ENCODE data around the gene CTBP1.
A peak's percentile ranks its signal among the peaks of the same experiment; 100 is the strongest.

CTBP1 gene

GRCh38 chr4:1194010-1194900 lies 54.7 kb downstream of the CTBP1 start:
- no peak overlapping the region for H3K27ac ChIP-seq (ENCODE audit: low read depth, low read length)
- no peak overlapping the region for H3K4me2 ChIP-seq (ENCODE audit: low read length)
- H3K79me1 ChIP-seq (ENCODE audit: low read length) = no peaks in the 10 kb centered on the region
- no peak overlapping the region for H3K9ac ChIP-seq (ENCODE audit: low read length)
- no peaks in the 10 kb centered on the region for H3K4me1 ChIP-seq (ENCODE audit: control insufficient read depth in 1 of 2, insufficient read depth in 2 of 2, low read length in 2 of 2)
- H3K23ac ChIP-seq (ENCODE audit: low read length) = no peak overlapping the region
- no peak overlapping the region for H3K18ac ChIP-seq (ENCODE audit: low read length)
- no peak overlapping the region for H2AFZ ChIP-seq (ENCODE audit: insufficient read depth, low read length, poor library complexity)
- no CpG with 5 or more reads among the region's 52 CpGs for WGBS (ENCODE audit: extremely low coverage, insufficient coverage, insufficient read length)
- H2BK12ac ChIP-seq (ENCODE audit: low read length) = no peak overlapping the region
- no peak overlapping the region for H3K14ac ChIP-seq (ENCODE audit: low read length)
- H3K79me2 ChIP-seq (ENCODE audit: control insufficient read depth, insufficient read depth, low read length, poor library complexity) = no peaks in the 10 kb centered on the region
- no peak overlapping the region for H2AK5ac ChIP-seq (ENCODE audit: low read length)
- no peak overlapping the region for H4K8ac ChIP-seq (ENCODE audit: low read depth, low read length)
- H3K27me3 ChIP-seq (ENCODE audit: insufficient read depth, low read length) = no peaks in the 10 kb centered on the region
- H3K4me3 ChIP-seq (ENCODE audit: low read depth, low read length) = no peak overlapping the region
- no peak overlapping the region for H2BK120ac ChIP-seq (ENCODE audit: insufficient read depth, low read length, poor library complexity)
- H3K9me3 ChIP-seq (ENCODE audit: insufficient read depth, low read depth, low read length) = peaks cover 6% of the 10 kb centered on the region
- peak in 1 of 2 donors; percentile 17 for DNase-seq
- H3K36me3 ChIP-seq (ENCODE audit: control insufficient read depth in 1 of 2, insufficient read depth in 2 of 2, low read length in 2 of 2) = no peaks in the 10 kb centered on the region
- H4K91ac ChIP-seq (ENCODE audit: low read depth, low read length) = no peak overlapping the region
- H4K12ac ChIP-seq (ENCODE audit: low read depth, low read length) = no peak overlapping the region
- no peak overlapping the region for H2BK5ac ChIP-seq (ENCODE audit: low read depth, low read length, poor library complexity)
- H3K4ac ChIP-seq (ENCODE audit: low read depth, low read length) = no peak overlapping the region

GRCh38 chr4:1193206-1194009 lies 55.5 kb downstream of the CTBP1 start:
- no peak overlapping the region for H3K14ac ChIP-seq (ENCODE audit: low read length)
- no peak overlapping the region for H2BK120ac ChIP-seq (ENCODE audit: insufficient read depth, low read length, poor library complexity)
- no peak overlapping the region for H3K23ac ChIP-seq (ENCODE audit: low read length)
- H2BK12ac ChIP-seq (ENCODE audit: low read length) = no peak overlapping the region
- no peak overlapping the region for H2AK5ac ChIP-seq (ENCODE audit: low read length)
- peaks cover 5% of the 10 kb centered on the region for H3K9me3 ChIP-seq (ENCODE audit: insufficient read depth, low read depth, low read length)
- H3K4me3 ChIP-seq (ENCODE audit: low read depth, low read length) = no peak overlapping the region
- 100% methylated on average over 9 of the region's 28 CpGs for WGBS (ENCODE audit: extremely low coverage, insufficient coverage, insufficient read length)
- no peaks in the 10 kb centered on the region for H3K27me3 ChIP-seq (ENCODE audit: insufficient read depth, low read length)
- no peaks in the 10 kb centered on the region for H3K79me1 ChIP-seq (ENCODE audit: low read length)
- no peaks in the 10 kb centered on the region for H3K79me2 ChIP-seq (ENCODE audit: control insufficient read depth, insufficient read depth, low read length, poor library complexity)
- no peak overlapping the region for H3K27ac ChIP-seq (ENCODE audit: low read depth, low read length)
- H2BK5ac ChIP-seq (ENCODE audit: low read depth, low read length, poor library complexity) = no peak overlapping the region
- no peak overlapping the region for H3K18ac ChIP-seq (ENCODE audit: low read length)
- H3K4ac ChIP-seq (ENCODE audit: low read depth, low read length) = no peak overlapping the region
- H3K36me3 ChIP-seq (ENCODE audit: control insufficient read depth in 1 of 2, insufficient read depth in 2 of 2, low read length in 2 of 2) = no peaks in the 10 kb centered on the region
- H4K91ac ChIP-seq (ENCODE audit: low read depth, low read length) = no peak overlapping the region
- H4K8ac ChIP-seq (ENCODE audit: low read depth, low read length) = no peak overlapping the region
- no peak overlapping the region for H3K4me2 ChIP-seq (ENCODE audit: low read length)
- no peaks in the 10 kb centered on the region for H3K4me1 ChIP-seq (ENCODE audit: control insufficient read depth in 1 of 2, insufficient read depth in 2 of 2, low read length in 2 of 2)
- no peak for DNase-seq
- no peak overlapping the region for H2AFZ ChIP-seq (ENCODE audit: insufficient read depth, low read length, poor library complexity)
- no peak overlapping the region for H3K9ac ChIP-seq (ENCODE audit: low read length)
- H4K12ac ChIP-seq (ENCODE audit: low read depth, low read length) = no peak overlapping the region

- H4K91ac ChIP-seq (ENCODE audit: low read depth, low read length) = no peak overlapping the region
- H2AK5ac ChIP-seq (ENCODE audit: low read length) = no peak overlapping the region
- H3K79me2 ChIP-seq (ENCODE audit: control insufficient read depth, insufficient read depth, low read length, poor library complexity) = no peaks in the 10 kb centered on the region
- H3K79me1 ChIP-seq (ENCODE audit: low read length) = no peaks in the 10 kb centered on the region
- H3K23ac ChIP-seq (ENCODE audit: low read length) = no peak overlapping the region
- H3K27ac ChIP-seq (ENCODE audit: low read depth, low read length) = no peak overlapping the region
- H3K18ac ChIP-seq (ENCODE audit: low read length) = no peak overlapping the region
- H2BK5ac ChIP-seq (ENCODE audit: low read depth, low read length, poor library complexity) = no peak overlapping the region
- no peaks in the 10 kb centered on the region for H3K27me3 ChIP-seq (ENCODE audit: insufficient read depth, low read length)
- no peak overlapping the region for H3K4me2 ChIP-seq (ENCODE audit: low read length)
- no peak overlapping the region for H3K9ac ChIP-seq (ENCODE audit: low read length)
- DNase-seq = no peak
- no peak overlapping the region for H3K4me3 ChIP-seq (ENCODE audit: low read depth, low read length)
- H3K4me1 ChIP-seq (ENCODE audit: control insufficient read depth in 1 of 2, insufficient read depth in 2 of 2, low read length in 2 of 2) = no peaks in the 10 kb centered on the region
- no peak overlapping the region for H3K14ac ChIP-seq (ENCODE audit: low read length)
- no peak overlapping the region for H2BK12ac ChIP-seq (ENCODE audit: low read length)
- no peak overlapping the region for H4K12ac ChIP-seq (ENCODE audit: low read depth, low read length)
- H4K8ac ChIP-seq (ENCODE audit: low read depth, low read length) = no peak overlapping the region
- H3K4ac ChIP-seq (ENCODE audit: low read depth, low read length) = no peak overlapping the region
- H3K36me3 ChIP-seq (ENCODE audit: control insufficient read depth in 1 of 2, insufficient read depth in 2 of 2, low read length in 2 of 2) = no peaks in the 10 kb centered on the region
- no CpG with 5 or more reads among the region's 13 CpGs for WGBS (ENCODE audit: extremely low coverage, insufficient coverage, insufficient read length)
- no peak overlapping the region for H2BK120ac ChIP-seq (ENCODE audit: insufficient read depth, low read length, poor library complexity)
- no peak overlapping the region for H2AFZ ChIP-seq (ENCODE audit: insufficient read depth, low read length, poor library complexity)
- peaks cover 5% of the 10 kb centered on the region for H3K9me3 ChIP-seq (ENCODE audit: insufficient read depth, low read depth, low read length)
These were observed 56.3 kb downstream of the CTBP1 start for GRCh38 chr4:1192493-1193205.

- Histone ChIP-seq H4K12ac (ENCODE audit: low read depth, low read length) (no peak overlapping the region), H2AK5ac (ENCODE audit: low read length) (no peak overlapping the region), H2BK12ac (ENCODE audit: low read length) (no peak overlapping the region), H3K4me2 (ENCODE audit: low read length) (no peak overlapping the region), H3K9me3 (ENCODE audit: insufficient read depth, low read depth, low read length) (peaks cover 5% of the 10 kb centered on the region), H3K4ac (ENCODE audit: low read depth, low read length) (no peak overlapping the region), H3K79me2 (ENCODE audit: control insufficient read depth, insufficient read depth, low read length, poor library complexity) (no peaks in the 10 kb centered on the region), H2BK5ac (ENCODE audit: low read depth, low read length, poor library complexity) (no peak overlapping the region), H4K8ac (ENCODE audit: low read depth, low read length) (no peak overlapping the region), H3K79me1 (ENCODE audit: low read length) (no peaks in the 10 kb centered on the region), H3K4me1 (ENCODE audit: control insufficient read depth in 1 of 2, insufficient read depth in 2 of 2, low read length in 2 of 2) (no peaks in the 10 kb centered on the region), H3K27me3 (ENCODE audit: insufficient read depth, low read length) (no peaks in the 10 kb centered on the region), H3K9ac (ENCODE audit: low read length) (no peak overlapping the region), H3K18ac (ENCODE audit: low read length) (no peak overlapping the region), H4K91ac (ENCODE audit: low read depth, low read length) (no peak overlapping the region), H3K14ac (ENCODE audit: low read length) (no peak overlapping the region), H2BK120ac (ENCODE audit: insufficient read depth, low read length, poor library complexity) (no peak overlapping the region), H3K23ac (ENCODE audit: low read length) (no peak overlapping the region), H3K27ac (ENCODE audit: low read depth, low read length) (no peak overlapping the region), H3K4me3 (ENCODE audit: low read depth, low read length) (no peak overlapping the region), H2AFZ (ENCODE audit: insufficient read depth, low read length, poor library complexity) (peak overlapping the region; percentile 21), H3K36me3 (ENCODE audit: control insufficient read depth in 1 of 2, insufficient read depth in 2 of 2, low read length in 2 of 2) (no peaks in the 10 kb centered on the region)
- no peak for DNase-seq
- no CpG with 5 or more reads among the region's 4 CpGs for WGBS (ENCODE audit: extremely low coverage, insufficient coverage, insufficient read length)
These were observed 56.8 kb downstream of the CTBP1 start for GRCh38 chr4:1192091-1192492.

All from trophoblast cell (in vitro differentiated cells and primary cell).